SHP77 (cell line): ENCODE data around the gene ZNF407.

Experiments used
- DNase-seq, 2 experiments: peaks; one replicate each; lab custom pipeline; 2025; lab: John Stamatoyannopoulos, UW

The ZNF407 gene

GRCh38 chr18:75009878-75010277, 412.2 kb downstream of the ZNF407 start:
- DNase-seq: no peak

GRCh38 chr18:75010278-75010677, 412.6 kb downstream of the ZNF407 start:
- no peak for DNase-seq

- no peak for DNase-seq
These were observed 413.0 kb downstream of the ZNF407 start for GRCh38 chr18:75010689-75011088.

GRCh38 chr18:75016025-75016717, 418.5 kb downstream of the ZNF407 start:
- DNase-seq: no peak

GRCh38 chr18:75023473-75023872, 425.8 kb downstream of the ZNF407 start:
- no peak for DNase-seq

- DNase-seq: no peak
These were observed 427.2 kb downstream of the ZNF407 start for GRCh38 chr18:75024871-75025270.

GRCh38 chr18:75025573-75025972, 427.9 kb downstream of the ZNF407 start:
- DNase-seq: no peak

- DNase-seq: no peak
These were observed 431.8 kb downstream of the ZNF407 start for GRCh38 chr18:75029481-75029880.

GRCh38 chr18:75031717-75032317, 434.1 kb downstream of the ZNF407 start:
- DNase-seq: no peak

GRCh38 chr18:75033516-75033915, 435.8 kb downstream of the ZNF407 start:
- no peak for DNase-seq

- no peak for DNase-seq
These were observed 437.3 kb downstream of the ZNF407 start for GRCh38 chr18:75034937-75035336.

- no peak for DNase-seq
These were observed 438.3 kb downstream of the ZNF407 start for GRCh38 chr18:75035928-75036327.

GRCh38 chr18:75036917-75037688, 439.4 kb downstream of the ZNF407 start:
- no peak for DNase-seq

- DNase-seq: no peak
These were observed 440.0 kb downstream of the ZNF407 start for GRCh38 chr18:75037689-75037955.

GRCh38 chr18:75041586-75041985, 443.9 kb downstream of the ZNF407 start:
- peak in 1 of 2 experiments; percentile 32 for DNase-seq

- DNase-seq: no peak
These were observed 445.8 kb downstream of the ZNF407 start for GRCh38 chr18:75043478-75043877.

GRCh38 chr18:75044296-75044695, 446.6 kb downstream of the ZNF407 start:
- DNase-seq: no peak

GRCh38 chr18:75044791-75045190, 447.1 kb downstream of the ZNF407 start:
- no peak for DNase-seq

- DNase-seq: no peak
These were observed 447.6 kb downstream of the ZNF407 start for GRCh38 chr18:75045272-75045671.

- DNase-seq: no peak
These were observed 449.7 kb downstream of the ZNF407 start for GRCh38 chr18:75047240-75047961.

- DNase-seq: no peak
These were observed 451.2 kb downstream of the ZNF407 start for GRCh38 chr18:75048776-75049454.

- no peak for DNase-seq
These were observed 451.8 kb downstream of the ZNF407 start for GRCh38 chr18:75049455-75049789.
